GM10266 (cell line): ENCODE results near the gene REEP6.

Experiments
- DNase-seq: peaks from one replicate; pipeline ENCODE4 v3.0.0; 2012; ENCODE audit errors: extremely low spot score
- TF ChIP-seq, protein P1 (sequence below): IDR thresholded peaks from 2 replicates; pipeline ENCODE4 v1.5.1; 2012; ENCODE audit warnings: mild to moderate bottlenecking, low read depth; ENCODE audit not compliant: control insufficient read depth, insufficient read depth; ENCODE audit errors: missing control alignments

Gene REEP6

DNA sequence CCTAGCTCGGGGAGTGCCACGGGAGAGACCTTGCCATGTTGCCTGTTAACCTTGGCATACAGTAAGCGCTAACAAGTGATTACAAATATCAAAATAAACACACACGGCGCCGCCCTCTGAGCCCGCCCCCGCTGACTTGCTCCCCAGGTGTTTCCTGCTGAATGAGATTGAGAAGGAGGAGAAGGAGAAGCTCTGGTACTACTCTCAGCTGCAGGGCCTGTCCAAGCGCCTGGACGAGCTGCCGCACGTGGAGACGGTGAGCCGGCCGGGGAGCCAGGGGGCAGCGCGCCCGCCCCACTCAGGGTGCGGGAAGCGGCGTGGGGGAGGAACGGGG lies 36.0 kb upstream of the REEP6 start:
- TF ChIP-seq, protein P1, sequence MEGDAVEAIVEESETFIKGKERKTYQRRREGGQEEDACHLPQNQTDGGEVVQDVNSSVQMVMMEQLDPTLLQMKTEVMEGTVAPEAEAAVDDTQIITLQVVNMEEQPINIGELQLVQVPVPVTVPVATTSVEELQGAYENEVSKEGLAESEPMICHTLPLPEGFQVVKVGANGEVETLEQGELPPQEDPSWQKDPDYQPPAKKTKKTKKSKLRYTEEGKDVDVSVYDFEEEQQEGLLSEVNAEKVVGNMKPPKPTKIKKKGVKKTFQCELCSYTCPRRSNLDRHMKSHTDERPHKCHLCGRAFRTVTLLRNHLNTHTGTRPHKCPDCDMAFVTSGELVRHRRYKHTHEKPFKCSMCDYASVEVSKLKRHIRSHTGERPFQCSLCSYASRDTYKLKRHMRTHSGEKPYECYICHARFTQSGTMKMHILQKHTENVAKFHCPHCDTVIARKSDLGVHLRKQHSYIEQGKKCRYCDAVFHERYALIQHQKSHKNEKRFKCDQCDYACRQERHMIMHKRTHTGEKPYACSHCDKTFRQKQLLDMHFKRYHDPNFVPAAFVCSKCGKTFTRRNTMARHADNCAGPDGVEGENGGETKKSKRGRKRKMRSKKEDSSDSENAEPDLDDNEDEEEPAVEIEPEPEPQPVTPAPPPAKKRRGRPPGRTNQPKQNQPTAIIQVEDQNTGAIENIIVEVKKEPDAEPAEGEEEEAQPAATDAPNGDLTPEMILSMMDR: no peak
- DNase-seq: no peak

DNA sequence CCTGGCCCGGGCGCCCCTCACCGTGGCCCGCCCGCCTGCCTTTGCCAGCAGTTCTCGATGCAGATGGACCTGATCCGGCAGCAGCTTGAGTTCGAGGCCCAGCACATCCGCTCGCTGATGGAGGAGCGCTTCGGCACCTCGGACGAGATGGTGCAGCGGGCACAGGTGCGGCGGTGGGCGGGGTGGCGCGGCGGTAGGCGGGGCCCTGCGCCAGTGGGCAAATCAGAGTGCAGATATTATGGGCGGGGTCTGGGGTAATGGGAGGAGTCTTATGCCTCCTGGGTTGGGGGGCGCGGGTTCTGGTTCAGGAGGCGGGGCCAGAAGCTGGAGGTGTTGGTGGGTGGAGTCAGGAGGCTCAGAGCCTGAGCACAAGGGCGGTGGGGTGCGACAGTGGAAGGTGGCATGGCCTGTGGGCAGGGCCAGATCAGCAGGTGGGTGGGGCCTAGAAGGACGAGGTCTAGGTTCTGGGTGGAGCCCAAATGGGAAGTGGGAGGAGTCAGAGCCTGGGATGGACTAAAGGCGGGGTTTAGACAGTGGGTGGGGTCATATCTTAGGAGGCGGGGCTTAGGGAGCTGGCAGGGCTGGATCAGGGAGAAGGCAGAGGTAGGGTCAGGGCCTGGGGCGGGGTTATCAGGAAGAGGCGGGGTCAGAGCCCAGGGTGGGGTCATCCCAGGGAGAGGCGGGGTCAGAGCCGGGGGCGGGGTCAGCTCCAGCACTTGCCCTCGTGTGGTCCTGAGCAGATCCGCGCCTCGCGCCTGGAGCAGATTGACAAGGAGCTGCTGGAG lies 35.5 kb upstream of the REEP6 start:
- TF ChIP-seq, protein P1: no peak
- peak; percentile 89 for DNase-seq

DNA sequence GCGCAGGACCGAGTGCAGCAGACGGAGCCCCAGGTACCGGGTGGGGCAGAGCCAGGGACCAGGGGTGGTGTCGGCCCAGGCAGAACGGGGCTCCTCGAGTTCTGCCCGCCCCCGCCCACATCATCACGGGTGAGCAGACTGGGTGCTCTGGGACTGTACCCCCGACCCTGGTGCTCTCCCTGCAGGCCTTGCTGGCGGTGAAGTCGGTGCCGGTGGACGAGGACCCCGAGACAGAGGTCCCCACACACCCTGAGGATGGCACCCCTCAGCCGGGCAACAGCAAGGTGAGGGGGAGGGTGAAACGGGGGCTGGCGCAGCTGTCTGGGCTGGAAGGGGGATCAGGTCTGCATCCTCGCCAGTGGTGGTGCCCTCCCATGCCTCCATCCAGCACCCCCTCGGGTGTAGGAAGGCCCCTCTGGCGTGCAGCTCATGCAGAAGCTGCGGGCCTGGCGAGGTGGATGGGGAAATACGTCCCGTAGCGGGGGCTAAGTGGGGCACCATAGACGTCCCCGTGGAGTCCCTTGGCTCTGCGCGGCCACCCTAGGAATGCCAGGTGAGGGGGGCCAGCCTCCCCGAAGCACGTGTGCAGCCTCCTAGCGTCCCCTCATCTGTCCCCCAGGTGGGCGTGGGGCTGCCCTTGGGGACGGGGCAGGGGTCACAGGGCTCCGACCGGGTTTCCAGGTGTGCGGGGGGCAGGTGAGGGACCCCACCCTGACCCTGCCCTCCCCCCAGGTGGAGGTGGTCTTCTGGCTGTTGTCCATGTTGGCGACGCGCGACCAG lies 34.7 kb upstream of the REEP6 start:
- no peak for DNase-seq
- TF ChIP-seq, protein P1: no peak

DNA sequence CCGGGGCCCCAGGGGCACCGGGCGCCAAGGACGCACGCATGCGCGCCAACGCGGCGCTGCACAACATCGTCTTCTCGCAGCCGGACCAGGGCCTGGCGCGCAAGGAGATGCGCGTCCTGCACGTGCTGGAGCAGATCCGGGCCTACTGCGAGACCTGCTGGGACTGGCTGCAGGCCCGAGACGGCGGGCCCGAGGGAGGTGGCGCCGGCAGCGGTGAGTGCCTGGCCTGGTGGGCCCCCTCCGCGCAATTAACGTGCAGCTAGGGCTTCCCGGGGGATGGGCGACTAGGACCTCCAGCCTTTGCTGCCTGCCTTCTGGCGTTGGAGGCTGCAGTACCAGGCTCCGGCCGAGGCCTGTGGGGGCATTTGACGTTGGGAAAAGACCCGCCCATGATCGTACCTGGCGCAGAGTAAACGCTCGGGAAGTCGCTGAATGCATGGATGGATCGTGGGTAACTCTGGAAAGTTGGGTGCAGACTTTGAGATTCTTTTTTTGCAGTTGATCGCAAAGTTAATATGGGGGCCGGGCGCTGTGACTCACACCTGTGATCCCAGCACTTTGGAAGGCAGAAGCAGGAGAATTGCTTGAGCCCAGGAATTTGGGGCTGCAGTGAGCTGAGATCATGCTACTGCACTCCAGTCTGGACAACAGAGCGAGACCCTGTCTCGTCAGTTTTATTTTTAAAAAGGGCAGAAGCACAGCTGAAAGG lies 33.8 kb upstream of the REEP6 start:
- TF ChIP-seq, protein P1: no peak
- no peak for DNase-seq

DNA sequence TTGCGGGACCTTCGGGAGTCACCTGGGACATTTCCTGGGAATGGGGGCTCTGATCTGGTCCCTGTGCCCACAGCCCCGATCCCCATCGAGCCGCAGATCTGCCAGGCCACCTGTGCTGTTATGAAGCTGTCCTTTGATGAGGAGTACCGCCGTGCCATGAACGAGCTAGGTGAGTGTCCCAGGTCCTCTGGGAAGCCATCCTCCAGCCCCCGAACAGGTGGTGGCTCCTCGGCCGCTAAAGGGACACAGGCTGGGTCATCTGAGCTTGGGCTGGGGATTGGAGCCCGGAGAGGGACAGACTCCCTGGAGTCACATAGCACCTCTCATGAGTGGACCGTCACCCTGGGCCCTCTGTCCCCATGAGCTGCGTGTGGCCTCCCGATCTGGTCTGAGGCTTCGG lies 33.1 kb upstream of the REEP6 start:
- TF ChIP-seq, protein P1: no peak
- DNase-seq: no peak

DNA sequence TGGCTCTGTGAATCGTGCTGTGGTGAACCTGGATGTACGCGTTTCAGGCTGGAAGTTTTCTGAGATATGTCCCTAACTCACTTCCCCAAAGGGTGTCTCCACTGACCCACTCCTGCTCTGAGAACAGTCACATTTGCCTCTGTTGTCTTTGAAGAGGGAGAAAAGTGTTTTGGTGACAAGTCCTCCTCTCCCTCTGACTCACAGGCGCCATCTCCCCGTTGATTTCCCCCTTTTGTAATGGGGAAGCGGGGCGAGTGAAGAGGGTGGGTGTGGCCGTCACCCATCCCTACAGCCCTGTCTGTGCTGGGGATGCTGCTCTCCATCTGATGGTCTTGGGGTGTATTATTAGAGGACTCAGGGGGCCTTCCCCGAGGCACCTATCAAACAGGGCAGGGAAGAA lies 31.5 kb upstream of the REEP6 start:
- no peak for DNase-seq

More for the DNA sequence above, 31.5 kb upstream of the REEP6 start:
- TF ChIP-seq, protein P1: no peak
